HG02642 (cell line): Measurements from ENCODE around the gene BRSK2.

Experiments used
- ATAC-seq: cut with Tn5 transposase; IDR thresholded peaks from one replicate; pipeline ENCODE4 v1.9.1; 2021; ENCODE audit warnings: mild to moderate bottlenecking; ENCODE audit not compliant: unreplicated experiment, poor library complexity

The BRSK2 gene

DNA sequence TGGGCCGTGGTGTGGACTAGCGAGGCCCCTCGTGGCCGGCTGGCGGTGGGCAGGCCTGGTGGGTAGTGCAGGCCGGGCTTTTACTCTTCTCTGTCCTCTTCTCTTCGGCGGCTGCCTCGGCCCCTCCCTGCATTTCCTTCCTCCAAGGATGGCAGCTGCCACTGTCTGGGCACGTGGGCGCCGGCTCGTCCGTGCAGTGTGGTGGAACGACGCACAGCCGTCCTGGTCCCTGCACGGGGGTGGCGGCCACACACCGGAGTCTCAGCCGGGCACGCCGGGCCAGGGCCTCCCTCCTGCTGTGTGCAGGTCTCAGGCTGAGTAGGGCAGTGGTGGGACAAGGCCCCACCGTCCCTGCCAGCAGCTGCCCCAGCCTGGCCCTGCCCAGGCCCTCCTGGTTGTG is 59.1 kb downstream of the BRSK2 start:
- ATAC-seq = no peak

DNA sequence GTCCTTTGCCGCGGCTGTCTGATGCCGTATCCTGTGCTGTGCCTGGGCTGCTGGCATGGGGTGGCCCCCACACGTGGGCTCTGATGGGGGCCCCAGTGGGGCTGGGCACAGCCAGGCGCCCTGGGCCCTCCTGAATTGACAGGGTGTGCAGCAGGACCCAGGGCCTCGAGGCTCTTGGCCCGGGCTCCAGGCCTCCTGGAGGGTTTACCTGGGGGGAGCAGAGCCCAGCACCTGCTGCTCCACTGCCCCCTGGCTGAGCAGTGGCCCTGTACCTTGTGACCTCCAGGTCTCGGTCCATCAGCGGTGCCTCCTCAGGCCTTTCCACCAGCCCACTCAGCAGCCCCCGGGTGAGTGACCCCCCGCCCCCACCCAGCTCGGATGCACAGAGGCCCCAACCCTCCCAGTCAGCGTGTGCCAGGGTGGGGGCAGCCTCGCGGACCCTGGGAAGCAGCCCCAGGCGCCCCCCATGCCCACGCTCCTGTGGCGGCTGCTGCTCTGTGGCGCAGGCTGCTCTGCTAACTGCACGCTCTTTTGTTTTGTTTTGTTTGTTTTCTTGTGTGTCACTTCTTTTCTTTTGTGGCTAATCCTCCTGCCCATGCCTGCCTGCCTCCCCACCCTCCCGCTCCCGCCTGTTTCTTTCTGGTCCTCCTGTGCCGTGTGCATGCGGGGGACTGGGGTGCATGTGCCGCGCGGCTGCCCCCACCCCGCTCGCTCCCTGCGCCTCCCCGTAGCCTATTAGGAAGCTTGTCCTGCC is 59.9 kb downstream of the BRSK2 start:
- ATAC-seq = no peak

- ATAC-seq = no peak
Measured at GRCh38 chr11:1450344-1450875, 60.7 kb downstream of the BRSK2 start.

DNA sequence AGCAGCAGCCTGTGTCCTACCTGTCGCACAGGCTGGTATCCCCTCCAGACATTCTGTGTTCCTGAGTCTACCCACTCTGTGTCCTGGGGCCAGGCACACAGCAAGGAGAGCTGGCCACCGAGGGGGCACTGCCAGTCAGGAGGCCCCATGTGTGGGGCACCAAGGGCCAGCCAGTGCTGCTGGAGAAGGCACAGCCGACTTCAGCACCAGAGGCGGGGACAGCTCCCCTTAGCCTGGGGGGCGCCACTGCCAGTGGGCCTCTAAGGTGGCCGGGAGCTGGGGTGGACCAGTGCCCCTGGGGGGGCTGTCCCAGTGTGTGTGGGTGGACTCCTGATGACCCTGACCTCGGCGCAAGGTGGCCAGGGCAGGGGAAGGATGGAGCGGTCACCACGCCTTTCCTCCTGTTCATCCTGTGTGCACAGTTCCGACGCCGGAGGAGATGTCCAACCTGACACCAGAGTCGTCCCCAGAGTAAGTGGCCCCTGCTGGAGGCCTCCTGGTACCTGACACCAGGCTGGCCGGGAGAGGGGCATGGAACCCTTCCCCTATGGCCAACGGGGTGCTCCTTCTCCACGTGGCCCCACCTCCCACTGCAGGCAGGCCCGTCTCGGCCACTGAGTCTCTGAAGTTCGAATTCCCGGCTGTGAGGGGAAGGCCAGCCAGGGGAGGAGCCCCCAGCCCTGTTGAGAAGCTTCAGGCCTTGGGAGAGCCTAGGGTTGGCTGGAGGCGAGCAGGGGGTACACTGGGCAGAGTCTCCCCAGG is 61.4 kb downstream of the BRSK2 start:
- no peak for ATAC-seq

- ATAC-seq = no peak
Measured at GRCh38 chr11:1451781-1452470, 62.2 kb downstream of the BRSK2 start.

DNA sequence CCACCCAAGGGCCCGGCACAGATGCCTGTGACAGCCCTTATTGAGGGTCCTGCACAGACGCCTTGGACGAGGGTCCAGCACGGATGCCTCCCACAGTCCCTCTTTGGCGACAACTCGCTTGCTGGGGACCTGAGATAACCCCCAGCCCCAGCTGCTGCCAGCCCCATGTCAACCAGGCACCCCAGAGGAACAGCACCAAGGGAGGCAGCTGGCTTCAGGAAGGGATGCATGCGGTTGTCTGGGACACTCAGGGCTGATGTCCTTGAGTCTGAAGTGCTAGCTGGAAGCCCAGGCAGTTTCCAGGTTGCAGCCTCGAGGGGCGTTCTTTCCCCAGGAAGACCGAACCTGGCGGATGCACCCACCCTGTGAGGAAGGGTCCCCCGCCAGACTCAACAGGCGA is 63.0 kb downstream of the BRSK2 start:
- no peak for ATAC-seq

- no peak for ATAC-seq
Measured at GRCh38 chr11:1453611-1454034, 63.9 kb downstream of the BRSK2 start.

- no peak for ATAC-seq
Measured at GRCh38 chr11:1454576-1454975, 64.8 kb downstream of the BRSK2 start.

- no peak for ATAC-seq
Measured at GRCh38 chr11:1455032-1455762, 65.5 kb downstream of the BRSK2 start.

DNA sequence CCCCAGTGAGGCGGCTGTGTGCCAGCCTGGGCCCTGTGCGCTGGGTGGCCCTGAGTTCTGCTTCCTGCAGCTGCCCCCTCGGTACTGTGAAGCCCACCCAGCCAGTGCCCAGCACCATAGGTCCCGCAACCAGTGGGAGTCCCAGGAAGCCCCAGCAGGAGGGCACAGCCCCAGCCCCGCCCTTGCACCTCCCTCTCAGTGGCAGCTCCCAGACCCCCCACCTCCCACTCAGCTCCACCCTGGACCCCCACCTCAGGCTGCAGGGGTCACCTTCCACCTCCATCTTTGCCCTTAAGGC is 66.0 kb downstream of the BRSK2 start:
- no peak for ATAC-seq

DNA sequence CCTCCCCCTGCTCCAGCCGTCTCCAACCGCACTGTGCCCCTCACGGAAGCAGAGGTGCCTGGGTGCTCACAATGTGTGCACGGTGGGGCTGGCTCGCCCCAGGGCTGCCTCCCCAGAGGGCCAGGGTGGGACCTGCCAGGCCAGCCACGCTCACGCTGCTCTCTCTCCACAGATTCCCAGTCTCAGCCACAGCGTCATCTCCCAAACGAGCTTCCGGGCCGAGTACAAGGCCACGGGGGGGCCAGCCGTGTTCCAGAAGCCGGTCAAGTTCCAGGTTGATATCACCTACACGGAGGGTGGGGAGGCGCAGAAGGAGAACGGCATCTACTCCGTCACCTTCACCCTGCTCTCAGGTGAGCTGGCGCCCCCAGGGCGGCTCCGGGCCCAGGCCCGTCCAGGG is 66.4 kb downstream of the BRSK2 start:
- no peak for ATAC-seq

GRCh38 chr11:1456596-1457325 is 67.0 kb downstream of the BRSK2 start:
- no peak for ATAC-seq

DNA sequence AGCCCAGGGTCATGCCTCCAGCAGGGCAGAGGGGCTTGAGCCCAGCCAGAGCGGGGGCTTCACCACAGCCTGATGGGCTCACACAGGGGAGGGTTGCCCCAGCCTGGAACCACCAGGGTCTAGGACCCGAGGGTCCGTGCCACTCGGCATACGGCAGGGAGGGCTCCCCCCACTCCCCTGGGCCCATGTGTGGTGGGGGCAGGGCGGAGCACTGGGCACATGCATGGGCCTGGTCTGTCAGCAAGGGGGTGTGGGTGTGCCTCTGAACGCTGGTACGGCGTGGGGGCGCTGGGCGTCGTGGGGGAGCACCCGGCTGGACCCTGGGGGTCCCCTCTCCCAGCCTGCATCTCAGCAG is 67.6 kb downstream of the BRSK2 start:
- ATAC-seq = no peak

GRCh38 chr11:1457856-1458255 is 68.1 kb downstream of the BRSK2 start:
- no peak for ATAC-seq

DNA sequence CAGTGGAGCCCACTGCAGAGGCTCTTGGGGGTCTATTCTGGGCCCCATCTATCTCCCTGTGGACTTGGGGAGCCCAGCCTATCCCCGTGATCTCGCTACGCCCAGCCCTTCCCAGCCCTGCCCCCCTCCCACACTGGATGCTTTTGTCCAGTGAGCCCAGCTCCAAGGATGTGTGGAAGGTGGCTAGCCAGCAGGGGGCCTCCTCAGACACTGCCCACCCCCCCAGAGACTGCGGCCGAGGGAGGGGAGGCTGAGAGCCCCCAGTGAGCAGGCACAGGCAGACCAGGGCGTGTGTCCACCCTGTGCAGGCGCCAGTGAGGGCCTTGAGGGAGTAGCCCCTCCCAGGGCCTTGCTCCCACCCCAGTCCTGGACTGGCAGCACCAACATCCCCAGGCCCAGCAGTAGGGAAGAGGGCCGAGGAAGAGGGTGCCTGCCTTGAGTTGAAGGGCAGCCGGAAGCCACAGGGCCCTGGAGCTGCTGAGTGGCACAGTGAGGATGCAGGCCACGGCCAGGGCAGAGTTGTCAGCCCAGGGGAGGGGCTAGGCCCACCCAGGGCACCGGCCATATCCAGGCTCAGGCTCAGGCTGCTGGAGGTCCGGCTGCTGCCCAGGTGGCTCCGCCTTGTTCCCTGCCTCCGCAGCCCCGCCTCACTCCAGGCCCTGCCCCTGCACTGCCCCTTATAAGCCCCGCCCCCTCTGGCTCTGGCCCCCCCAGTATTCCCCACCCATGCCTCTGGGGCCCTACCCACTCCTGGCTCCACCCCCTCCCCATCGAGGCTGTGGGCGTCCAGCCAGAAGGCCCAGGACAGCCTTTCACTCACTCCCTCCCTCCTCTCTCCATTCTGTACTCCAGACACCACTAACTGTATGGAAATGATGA is 68.8 kb downstream of the BRSK2 start:
- ATAC-seq = no peak

- ATAC-seq = no peak
Measured at GRCh38 chr11:1459219-1459575, 69.5 kb downstream of the BRSK2 start.

DNA sequence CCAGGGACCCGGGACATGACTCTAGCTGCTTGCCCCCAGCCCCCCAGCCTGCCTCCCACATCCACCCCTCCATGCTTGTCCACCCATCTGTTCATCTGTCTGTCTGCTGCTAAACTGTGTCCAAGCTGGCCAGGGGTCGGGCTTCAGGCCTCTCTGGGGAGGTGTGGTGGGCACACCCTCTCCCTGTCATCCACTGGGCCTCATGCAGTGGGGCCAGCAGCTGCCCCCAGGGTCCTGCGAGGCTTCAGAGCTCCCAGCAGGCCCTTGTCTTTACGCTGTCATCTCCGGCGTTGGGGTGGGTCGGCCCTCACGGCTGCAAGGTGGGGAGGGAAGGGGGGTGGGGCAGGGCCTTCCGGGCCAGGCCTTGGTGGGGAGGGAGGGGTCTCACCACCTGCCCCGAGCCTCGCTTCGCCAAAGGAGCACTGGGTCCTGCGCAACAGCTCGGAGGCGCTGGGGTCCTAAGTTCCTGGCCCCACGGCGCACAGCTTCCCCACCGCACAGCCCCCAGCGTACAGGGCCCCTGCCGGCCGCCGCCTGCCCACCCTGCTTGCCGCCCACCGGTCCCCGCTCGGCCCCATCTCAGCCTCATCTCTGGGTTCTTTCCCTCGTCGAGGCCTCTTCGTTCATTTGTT is 70.1 kb downstream of the BRSK2 start:
- no peak for ATAC-seq

- no peak for ATAC-seq
Measured at GRCh38 chr11:1460396-1460985, 70.8 kb downstream of the BRSK2 start.
